ENCODE measurements around the gene NTSR1. TPM values are rescaled to one million over a fixed set of nuclear protein-coding genes. Genes with fewer than 3 reads are reported as not detected.

The NTSR1 gene
- total RNA-seq, 2 donors from 2014 or later, result not detected

DNA sequence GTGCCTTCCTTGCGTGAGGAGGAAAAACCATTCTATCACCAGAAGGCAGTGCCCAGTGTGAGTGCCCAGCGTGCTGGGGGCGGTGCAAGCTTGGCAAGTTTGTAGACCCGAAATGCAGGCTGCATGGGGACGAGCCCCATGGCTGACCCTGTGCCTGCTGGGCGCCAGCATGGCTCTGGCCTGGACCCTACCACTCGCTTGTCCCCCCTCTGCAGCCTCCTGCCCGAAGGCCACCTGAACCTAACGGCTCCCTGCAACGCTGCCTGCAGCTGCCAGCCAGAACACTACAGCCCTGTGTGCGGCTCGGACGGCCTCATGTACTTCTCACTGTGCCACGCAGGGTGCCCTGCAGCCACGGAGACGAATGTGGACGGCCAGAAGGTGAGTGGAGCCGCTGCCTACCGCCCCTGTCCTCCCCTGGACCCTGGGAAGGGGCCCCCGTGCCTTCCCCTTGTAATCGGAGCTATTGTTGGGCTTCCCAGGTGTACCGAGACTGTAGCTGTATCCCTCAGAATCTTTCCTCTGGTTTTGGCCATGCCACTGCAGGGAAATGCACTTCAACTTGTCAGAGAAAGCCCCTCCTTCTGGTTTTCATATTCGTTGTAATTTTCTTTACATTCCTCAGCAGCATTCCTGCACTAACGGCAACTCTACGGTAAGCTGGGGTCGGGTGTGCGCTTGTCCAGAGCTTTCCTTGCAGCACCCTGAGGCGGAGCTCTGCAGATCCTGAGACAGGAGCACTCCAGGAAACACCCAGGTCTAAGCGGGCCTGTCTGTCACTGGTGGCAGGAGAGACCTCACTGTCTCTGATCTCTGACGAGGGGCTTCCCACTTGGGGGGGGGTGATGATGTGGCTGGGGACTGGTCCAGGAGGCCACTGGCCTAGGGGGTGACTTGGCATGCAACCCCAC is 40.9 kb upstream of the NTSR1 start:
- no peak overlapping the region for H3K4me3 Mint-ChIP-seq
- H3K9me3 Mint-ChIP-seq, result no peaks in the 10 kb centered on the region
- H3K27ac Mint-ChIP-seq, result no peak overlapping the region
- ATAC-seq, result no peak
- no peaks in the 10 kb centered on the region for H3K27me3 Mint-ChIP-seq
- no peak for DNase-seq (ENCODE audit: low spot score)
- H3K36me3 Mint-ChIP-seq, result no peaks in the 10 kb centered on the region
- H3K4me1 Mint-ChIP-seq (ENCODE audit: low read depth in 2 of 2), result peaks cover 0 to 10% of the 10 kb centered on the region in 2 donors

DNA sequence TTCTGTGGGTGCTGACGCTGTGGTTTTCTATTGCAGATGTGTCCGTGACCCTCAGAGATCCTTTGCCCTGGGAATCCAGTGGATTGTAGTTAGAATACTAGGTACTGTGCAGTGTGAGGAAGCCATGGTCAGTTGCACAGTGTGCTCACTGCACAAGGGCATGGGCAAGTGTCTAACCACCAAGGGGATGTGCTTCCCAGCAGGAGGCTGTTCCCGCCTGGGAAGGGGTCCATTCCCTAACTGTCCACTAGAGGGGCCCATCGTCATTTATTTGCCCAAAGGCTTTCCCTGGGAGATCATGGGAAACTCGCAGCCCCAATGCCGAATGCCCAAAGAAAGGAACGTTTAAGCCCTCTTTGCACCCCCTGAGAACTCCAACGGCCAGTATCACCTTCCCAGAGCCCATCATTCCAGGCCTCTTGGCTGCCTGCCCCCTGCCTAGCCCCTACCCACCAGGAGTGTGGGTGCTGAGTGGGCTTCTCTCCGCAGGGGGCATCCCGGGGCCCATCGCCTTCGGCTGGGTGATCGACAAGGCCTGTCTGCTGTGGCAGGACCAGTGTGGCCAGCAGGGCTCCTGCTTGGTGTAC is 40.1 kb upstream of the NTSR1 start:
- no peaks in the 10 kb centered on the region for H3K9me3 Mint-ChIP-seq
- no peak for DNase-seq (ENCODE audit: low spot score)
- H3K4me1 Mint-ChIP-seq (ENCODE audit: low read depth in 2 of 2), result peaks cover 0 to 10% of the 10 kb centered on the region in 2 donors
- no peak overlapping the region for H3K27ac Mint-ChIP-seq
- H3K4me3 Mint-ChIP-seq, result no peak overlapping the region
- ATAC-seq, result no peak
- no peaks in the 10 kb centered on the region for H3K36me3 Mint-ChIP-seq
- H3K27me3 Mint-ChIP-seq, result no peaks in the 10 kb centered on the region

DNA sequence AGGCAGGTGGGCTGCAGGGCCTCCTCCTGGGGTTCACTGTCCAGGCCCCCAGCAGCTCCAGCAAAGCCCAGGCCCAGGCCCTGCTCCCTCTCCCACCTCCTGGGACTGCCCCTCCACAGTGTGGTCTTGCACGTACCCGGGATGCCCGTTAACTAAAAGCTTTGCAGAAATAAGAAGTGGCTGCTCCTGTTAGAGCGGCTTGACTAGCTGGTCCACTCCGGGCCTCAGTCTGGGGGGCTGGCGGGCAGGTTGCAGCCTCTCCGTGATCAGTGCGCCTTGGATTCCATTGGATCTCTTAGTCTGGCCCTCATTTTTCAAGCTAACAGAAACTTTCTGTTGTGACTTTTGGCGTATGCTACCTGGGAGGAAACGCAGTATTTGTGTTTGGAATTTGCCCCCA is 39.4 kb upstream of the NTSR1 start:
- Mint-ChIP-seq H3K27me3 (no peaks in the 10 kb centered on the region), H3K4me3 (no peak overlapping the region), H3K9me3 (no peaks in the 10 kb centered on the region), H3K27ac (no peak overlapping the region), H3K4me1 (ENCODE audit: low read depth in 2 of 2) (peaks cover 0 to 10% of the 10 kb centered on the region in 2 donors), H3K36me3 (no peaks in the 10 kb centered on the region)
- ATAC-seq, result no peak
- no peak for DNase-seq (ENCODE audit: low spot score)

DNA sequence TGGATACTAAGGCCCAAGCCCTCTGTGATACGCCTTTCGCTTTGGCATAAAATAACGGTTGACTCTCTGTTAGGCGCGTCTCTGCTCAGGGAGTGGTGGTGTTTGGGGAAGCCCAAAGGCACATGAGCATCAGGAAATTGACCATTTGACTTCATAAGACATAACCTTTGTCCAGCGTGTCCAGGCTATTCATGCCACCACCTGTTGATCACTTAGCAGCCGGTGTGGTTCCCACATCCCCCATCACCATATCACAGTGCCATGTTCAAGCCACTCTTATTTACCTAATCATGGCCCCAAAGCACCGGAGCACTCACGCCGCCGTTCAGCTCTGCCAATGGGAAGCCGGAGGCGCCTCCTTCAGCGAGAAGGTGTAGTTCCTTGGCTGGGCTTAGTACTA is 38.5 kb upstream of the NTSR1 start:
- no peaks in the 10 kb centered on the region for H3K9me3 Mint-ChIP-seq
- no peak overlapping the region for H3K27ac Mint-ChIP-seq
- DNase-seq (ENCODE audit: low spot score) (no peak), ATAC-seq (no peak)
- H3K36me3 Mint-ChIP-seq, result no peaks in the 10 kb centered on the region
- H3K27me3 Mint-ChIP-seq, result no peaks in the 10 kb centered on the region
- no peak overlapping the region for H3K4me3 Mint-ChIP-seq
- peaks cover 0 to 8% of the 10 kb centered on the region in 2 donors for H3K4me1 Mint-ChIP-seq (ENCODE audit: low read depth in 2 of 2)

DNA sequence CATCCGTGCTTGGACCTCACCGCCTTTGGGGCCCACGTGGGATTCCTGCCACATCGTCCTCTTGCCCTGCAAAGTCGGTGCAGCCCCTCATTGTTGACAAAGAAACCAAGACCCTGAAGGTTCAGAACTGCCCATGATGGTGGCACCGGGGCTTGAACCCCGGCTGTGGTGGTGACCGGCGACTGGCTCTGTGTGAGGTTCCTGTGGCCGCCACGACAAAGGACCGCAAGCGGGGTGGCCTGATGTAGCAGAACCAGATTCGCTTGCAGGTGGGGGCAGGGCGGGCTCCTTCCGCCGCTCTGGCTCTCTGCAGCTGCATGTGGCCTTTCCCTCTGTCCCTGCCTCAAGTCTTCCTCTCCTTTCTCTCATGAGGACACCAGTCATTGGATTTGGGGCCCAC is 37.6 kb upstream of the NTSR1 start:
- Mint-ChIP-seq H3K4me1 (ENCODE audit: low read depth in 2 of 2) (peaks cover 0 to 8% of the 10 kb centered on the region in 2 donors), H3K36me3 (no peaks in the 10 kb centered on the region), H3K27ac (peak overlapping the region in 1 of 2 donors; percentile 28), H3K27me3 (no peaks in the 10 kb centered on the region), H3K4me3 (no peak overlapping the region), H3K9me3 (no peaks in the 10 kb centered on the region)
- ATAC-seq (no peak), DNase-seq (ENCODE audit: low spot score) (no peak)

DNA sequence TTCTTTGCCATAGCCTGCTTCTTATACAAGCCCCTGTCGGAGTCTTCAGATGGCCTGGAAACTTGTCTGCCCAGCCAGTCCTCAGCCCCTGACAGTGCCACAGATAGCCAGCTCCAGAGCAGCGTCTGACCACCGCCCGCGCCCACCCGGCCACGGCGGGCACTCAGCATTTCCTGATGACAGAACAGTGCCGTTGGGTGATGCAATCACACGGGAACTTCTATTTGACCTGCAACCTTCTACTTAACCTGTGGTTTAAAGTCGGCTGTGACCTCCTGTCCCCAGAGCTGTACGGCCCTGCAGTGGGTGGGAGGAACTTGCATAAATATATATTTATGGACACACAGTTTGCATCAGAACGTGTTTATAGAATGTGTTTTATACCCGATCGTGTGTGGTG is 36.9 kb upstream of the NTSR1 start:
- no peak for DNase-seq (ENCODE audit: low spot score)

DNA sequence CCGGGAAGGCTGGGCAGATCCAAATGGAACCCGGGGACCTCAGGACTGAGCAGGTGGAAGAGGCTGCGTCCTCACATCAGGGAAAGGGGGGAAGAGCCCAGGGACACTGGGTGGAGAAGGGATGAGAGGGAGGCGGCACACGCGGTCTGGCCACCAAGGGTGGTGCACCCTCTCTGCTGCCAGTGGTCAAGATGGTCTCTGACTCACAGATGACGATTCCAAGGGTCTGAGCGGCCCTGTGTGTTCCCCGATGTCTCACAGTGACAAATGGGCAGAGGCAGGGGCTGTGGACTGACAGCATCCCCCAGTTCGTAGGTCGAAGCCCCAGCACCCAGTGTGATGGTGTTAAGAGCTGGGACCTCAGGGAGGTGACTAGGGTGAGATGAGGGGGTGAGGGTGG is 34.3 kb upstream of the NTSR1 start:
- Mint-ChIP-seq H3K9me3 (no peaks in the 10 kb centered on the region), H3K4me3 (no peak overlapping the region), H3K27ac (peak overlapping the region; percentile 58 to 69), H3K4me1 (ENCODE audit: low read depth in 2 of 2) (peaks cover 6 to 9% of the 10 kb centered on the region in 2 donors), H3K36me3 (no peaks in the 10 kb centered on the region), H3K27me3 (no peaks in the 10 kb centered on the region)
- no peak for DNase-seq (ENCODE audit: low spot score)
- ATAC-seq, result no peak

More for the DNA sequence above, 36.9 kb upstream of the NTSR1 start:
- Mint-ChIP-seq H3K4me1 (ENCODE audit: low read depth in 2 of 2) (peaks cover 0 to 8% of the 10 kb centered on the region in 2 donors), H3K4me3 (no peak overlapping the region), H3K27me3 (no peaks in the 10 kb centered on the region), H3K36me3 (no peaks in the 10 kb centered on the region), H3K27ac (peak overlapping the region; percentile 10 to 28), H3K9me3 (no peaks in the 10 kb centered on the region)
- ATAC-seq, result no peak

DNA sequence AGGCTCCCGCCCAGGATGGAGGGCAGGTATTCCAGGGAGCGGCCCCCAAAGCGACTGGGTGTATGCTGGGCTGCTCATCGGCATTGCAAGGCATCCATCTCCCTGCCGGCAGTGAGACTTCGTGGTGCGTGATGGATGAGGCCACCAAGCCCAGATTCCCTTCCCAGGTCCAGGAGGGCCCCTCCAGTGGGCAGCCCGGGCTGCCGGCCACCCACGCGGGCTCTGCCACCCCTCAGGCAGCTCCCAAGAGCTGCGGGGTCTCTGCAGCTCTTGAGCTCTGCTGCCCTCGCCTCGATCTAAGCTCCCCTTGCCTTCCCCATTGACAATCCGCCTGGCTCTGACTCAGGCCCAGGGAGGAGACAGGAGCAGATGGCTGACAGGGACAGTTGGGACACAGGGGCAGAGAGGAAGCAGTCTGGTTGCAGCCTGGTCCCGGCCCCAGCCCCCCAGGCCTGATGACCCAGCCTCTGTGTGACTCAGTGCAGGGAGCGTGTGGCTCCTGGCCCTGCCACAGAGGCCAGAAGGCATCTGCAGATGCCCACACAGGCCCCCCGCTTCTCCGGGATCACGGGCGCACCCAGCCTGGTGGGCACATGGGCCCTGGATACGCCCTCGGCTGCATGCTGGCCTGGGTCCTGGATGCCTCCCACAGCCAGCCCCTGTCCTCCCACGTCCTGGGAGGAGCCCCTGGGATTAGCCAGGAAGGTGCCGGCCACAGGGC is 33.3 kb upstream of the NTSR1 start:
- no peak for DNase-seq (ENCODE audit: low spot score)
- no peak for ATAC-seq
- H3K27me3 Mint-ChIP-seq, result no peaks in the 10 kb centered on the region
- H3K9me3 Mint-ChIP-seq, result no peaks in the 10 kb centered on the region
- no peak overlapping the region for H3K27ac Mint-ChIP-seq
- H3K36me3 Mint-ChIP-seq, result no peaks in the 10 kb centered on the region
- peaks cover 6 to 9% of the 10 kb centered on the region in 2 donors for H3K4me1 Mint-ChIP-seq (ENCODE audit: low read depth in 2 of 2)
- H3K4me3 Mint-ChIP-seq, result no peak overlapping the region

DNA sequence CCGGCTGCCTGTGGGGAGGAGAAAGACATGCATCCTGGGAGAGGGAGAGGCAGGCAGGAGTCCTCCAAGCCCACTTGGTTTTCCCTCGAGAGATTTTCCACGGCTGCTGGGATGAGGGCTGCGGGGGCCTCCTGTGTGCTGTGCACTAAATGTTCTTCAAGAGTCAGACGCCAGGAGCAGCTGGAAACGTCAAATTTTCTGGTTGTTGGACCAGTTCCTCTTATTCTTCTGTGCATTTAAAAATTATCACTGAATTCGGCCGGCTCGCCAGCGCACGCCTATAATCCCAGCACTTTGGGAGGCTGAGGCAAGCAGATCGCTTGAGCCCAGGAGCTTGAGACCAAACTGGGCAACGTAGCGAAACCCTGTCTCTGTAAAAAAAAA is 32.8 kb upstream of the NTSR1 start:
- Mint-ChIP-seq H3K27ac (no peak overlapping the region), H3K27me3 (no peaks in the 10 kb centered on the region), H3K9me3 (no peaks in the 10 kb centered on the region), H3K4me1 (ENCODE audit: low read depth in 2 of 2) (peaks cover 6 to 9% of the 10 kb centered on the region in 2 donors), H3K4me3 (no peak overlapping the region), H3K36me3 (no peaks in the 10 kb centered on the region)
- ATAC-seq, result no peak
- no peak for DNase-seq (ENCODE audit: low spot score)

DNA sequence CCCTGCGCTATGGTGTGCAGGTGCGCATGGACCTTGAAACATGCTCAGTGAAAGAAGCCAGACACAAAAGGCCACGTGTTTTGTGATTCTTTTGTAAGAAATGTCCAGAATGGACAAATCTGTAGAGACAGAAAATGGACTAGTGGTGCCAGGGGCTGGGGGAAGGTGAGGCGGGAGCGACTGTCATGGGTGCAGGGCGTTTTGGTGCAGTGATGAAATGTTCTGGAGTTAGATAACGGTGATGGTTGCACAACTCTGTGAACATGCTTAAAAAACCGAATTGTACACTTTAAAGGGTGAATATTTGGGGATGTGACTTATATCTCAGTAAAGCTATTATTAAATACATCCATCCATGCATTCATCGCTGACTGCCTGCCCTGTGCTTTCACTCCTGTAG is 31.7 kb upstream of the NTSR1 start:
- peaks cover 6 to 9% of the 10 kb centered on the region in 2 donors for H3K4me1 Mint-ChIP-seq (ENCODE audit: low read depth in 2 of 2)
- no peak for ATAC-seq
- no peak overlapping the region for H3K4me3 Mint-ChIP-seq
- no peaks in the 10 kb centered on the region for H3K27me3 Mint-ChIP-seq
- H3K9me3 Mint-ChIP-seq, result no peaks in the 10 kb centered on the region
- no peak for DNase-seq (ENCODE audit: low spot score)
- H3K27ac Mint-ChIP-seq, result no peak overlapping the region
- no peaks in the 10 kb centered on the region for H3K36me3 Mint-ChIP-seq

DNA sequence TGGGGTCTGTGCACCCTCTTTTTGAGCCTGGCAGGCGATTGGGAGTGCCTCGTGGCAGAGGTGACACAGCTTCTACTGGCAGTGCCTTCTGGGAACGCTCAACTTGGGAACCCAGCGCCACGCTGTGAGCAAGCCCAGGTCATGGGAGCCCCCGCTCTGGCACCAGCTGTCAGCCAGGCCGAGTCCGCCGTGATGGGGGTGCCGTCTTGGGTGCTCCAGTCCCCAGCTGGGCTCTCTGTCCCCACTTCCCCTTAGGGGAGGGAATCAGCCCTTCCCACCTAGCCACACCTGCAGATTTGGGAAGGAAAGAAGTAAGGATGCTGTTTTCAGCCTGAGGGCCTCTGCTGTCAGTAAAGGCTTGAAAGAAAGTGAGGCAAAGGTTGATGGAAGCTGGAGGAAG is 31.0 kb upstream of the NTSR1 start:
- Mint-ChIP-seq H3K36me3 (no peaks in the 10 kb centered on the region), H3K4me1 (ENCODE audit: low read depth in 2 of 2) (peaks cover 6 to 9% of the 10 kb centered on the region in 2 donors), H3K4me3 (no peak overlapping the region), H3K9me3 (no peaks in the 10 kb centered on the region), H3K27me3 (no peaks in the 10 kb centered on the region), H3K27ac (no peak overlapping the region)
- no peak for DNase-seq (ENCODE audit: low spot score)
- ATAC-seq, result no peak

DNA sequence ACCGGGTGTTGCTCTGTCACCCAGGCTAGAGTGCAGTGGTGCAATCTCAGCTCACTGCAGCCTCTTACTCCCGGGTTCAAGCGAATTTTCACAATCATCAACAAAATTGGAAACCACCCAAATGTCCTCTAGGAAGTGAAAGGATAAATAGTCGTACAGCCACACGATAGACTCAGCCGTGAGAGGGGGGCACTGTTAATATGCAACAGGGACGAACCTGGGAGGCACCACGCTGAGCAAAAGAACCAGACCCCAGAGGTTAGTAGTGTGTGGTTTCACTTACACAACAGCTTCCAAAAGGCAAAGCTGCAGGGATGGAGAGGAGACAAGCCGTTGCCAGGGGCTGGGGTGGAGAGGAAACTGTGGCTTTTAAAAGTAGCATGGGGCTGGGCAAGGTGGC is 30.1 kb upstream of the NTSR1 start:
- Mint-ChIP-seq H3K9me3 (no peaks in the 10 kb centered on the region), H3K4me1 (ENCODE audit: low read depth in 2 of 2) (peaks cover 6 to 9% of the 10 kb centered on the region in 2 donors), H3K36me3 (no peaks in the 10 kb centered on the region), H3K27me3 (no peaks in the 10 kb centered on the region), H3K4me3 (peak overlapping the region; percentile 6), H3K27ac (peak overlapping the region in 1 of 2 donors; percentile 33)
- ATAC-seq (peak in 1 of 2 donors; percentile 50), DNase-seq (ENCODE audit: low spot score) (no peak)

DNA sequence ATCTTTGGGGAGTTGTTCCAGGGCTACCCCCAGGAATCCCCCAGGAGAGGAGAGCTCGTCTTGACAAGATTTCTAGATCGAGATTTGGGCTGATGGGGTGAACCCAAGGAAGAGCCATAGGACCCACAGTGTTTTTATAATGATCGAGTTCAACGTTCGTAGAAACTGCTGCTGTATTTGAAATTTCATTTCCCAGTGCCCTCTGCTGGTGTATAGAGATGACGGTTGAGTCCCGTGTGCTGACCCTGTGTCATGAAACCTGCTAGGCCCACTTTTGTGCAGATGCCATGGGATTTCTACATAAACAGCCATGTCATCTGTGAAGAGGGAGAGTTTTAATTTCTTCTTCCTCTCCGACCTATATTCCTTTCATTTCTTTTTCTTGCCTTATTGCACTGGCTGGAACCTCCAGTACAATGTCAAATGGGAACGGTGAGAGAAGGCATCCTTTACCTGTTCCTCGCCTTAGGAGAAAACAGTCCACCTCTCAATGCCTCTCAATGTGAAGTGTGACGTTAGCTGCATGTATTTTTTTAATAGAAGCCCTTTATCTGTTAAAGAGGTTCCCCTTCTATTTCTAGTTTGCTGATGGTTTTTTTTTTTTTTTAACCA is 28.6 kb upstream of the NTSR1 start:
- peaks cover 6 to 9% of the 10 kb centered on the region in 2 donors for H3K4me1 Mint-ChIP-seq (ENCODE audit: low read depth in 2 of 2)
- H3K27me3 Mint-ChIP-seq, result no peaks in the 10 kb centered on the region
- DNase-seq (ENCODE audit: low spot score) (no peak), ATAC-seq (no peak)
- no peaks in the 10 kb centered on the region for H3K9me3 Mint-ChIP-seq
- H3K27ac Mint-ChIP-seq, result no peak overlapping the region
- no peak overlapping the region for H3K4me3 Mint-ChIP-seq
- no peaks in the 10 kb centered on the region for H3K36me3 Mint-ChIP-seq
